ENCODE results near the gene NUP98. TPM values are rescaled to one million over a fixed set of nuclear protein-coding genes. Genes with fewer than 3 reads are reported as not detected.

Gene NUP98
- total RNA-seq, 4 donors from 2014 or later = 65.2 to 128 (median 102) TPM

GRCh38 chr11:3732671-3733436 is 64.5 kb downstream of the NUP98 start:
- no peak for DNase-seq
- intact Hi-C loops (cut with DNase I; ENCODE audit: low total_unique reads) = no loop called here
- H3K27ac ChIP-seq = no peak overlapping the region
- in situ Hi-C loops (cut with MboI; ENCODE audit: low sequenced_read_pairs in 4 of 4) = no loop called here
- no peak for ATAC-seq
- no peaks in the 10 kb centered on the region for H3K9me3 ChIP-seq
- no peak for TF ChIP-seq CTCF (IDR thresholded peaks at IDR 0.05 in 4 of 5, conservative IDR thresholded peaks at IDR 0.05 in 1 of 5)
- TF ChIP-seq POLR2A (IDR thresholded peaks at IDR 0.05) = no peak
- no peak overlapping the region for H3K4me3 ChIP-seq
- H3K36me3 ChIP-seq = peaks cover 0 to 86% of the 10 kb centered on the region in 2 donors
- no peaks in the 10 kb centered on the region for H3K27me3 ChIP-seq
- H3K4me1 ChIP-seq = no peaks in the 10 kb centered on the region

- intact Hi-C loops (cut with DNase I; ENCODE audit: low total_unique reads) (no loop called here), in situ Hi-C loops (cut with MboI; ENCODE audit: low sequenced_read_pairs in 4 of 4) (no loop called here)
- H3K4me1 ChIP-seq = no peaks in the 10 kb centered on the region
- no peaks in the 10 kb centered on the region for H3K27me3 ChIP-seq
- TF ChIP-seq CTCF (IDR thresholded peaks at IDR 0.05 in 4 of 5, conservative IDR thresholded peaks at IDR 0.05 in 1 of 5) (no peak), POLR2A (IDR thresholded peaks at IDR 0.05) (no peak)
- H3K4me3 ChIP-seq = no peak overlapping the region
- ATAC-seq (peak; percentile 50 to 89), DNase-seq (no peak)
- H3K9me3 ChIP-seq = no peaks in the 10 kb centered on the region
- peak overlapping the region; percentile 32 to 45 (median 40) for H3K27ac ChIP-seq
- H3K36me3 ChIP-seq = peaks cover 3 to 97% of the 10 kb centered on the region in 2 donors
These were observed 74.2 kb downstream of the NUP98 start for GRCh38 chr11:3723014-3723708.

DNA sequence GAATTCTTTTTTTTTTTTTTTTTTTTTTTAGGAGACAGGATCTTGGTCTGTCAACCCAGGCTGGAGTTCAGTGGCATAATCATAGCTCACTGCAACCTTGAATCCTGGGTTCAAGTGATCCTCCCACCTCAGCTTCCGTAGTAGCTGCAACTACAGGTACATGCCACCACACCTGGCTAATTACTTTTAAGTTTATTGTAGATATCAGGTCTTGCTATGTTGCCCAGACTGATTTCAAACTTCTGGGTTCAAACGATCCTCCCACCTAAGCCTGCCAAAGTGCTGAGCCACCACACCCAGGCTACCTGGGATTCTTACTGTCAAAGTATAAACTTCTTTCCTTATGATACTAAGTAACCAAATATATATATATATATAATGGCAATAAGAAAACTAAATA is 75.3 kb downstream of the NUP98 start:
- DNase-seq = no peak
- H3K27me3 ChIP-seq = no peaks in the 10 kb centered on the region
- TF ChIP-seq POLR2A (IDR thresholded peaks at IDR 0.05) (no peak), CTCF (IDR thresholded peaks at IDR 0.05 in 4 of 5, conservative IDR thresholded peaks at IDR 0.05 in 1 of 5) (no peak)
- no peak for ATAC-seq
- H3K9me3 ChIP-seq = no peaks in the 10 kb centered on the region
- H3K36me3 ChIP-seq = peaks cover 3 to 97% of the 10 kb centered on the region in 2 donors
- H3K4me1 ChIP-seq = no peaks in the 10 kb centered on the region
- in situ Hi-C loops (cut with MboI; ENCODE audit: low sequenced_read_pairs in 4 of 4) (no loop called here), intact Hi-C loops (cut with DNase I; ENCODE audit: low total_unique reads) (no loop called here)
- no peak overlapping the region for H3K4me3 ChIP-seq
- peak overlapping the region in 1 of 4 donors; percentile 10 for H3K27ac ChIP-seq

DNA sequence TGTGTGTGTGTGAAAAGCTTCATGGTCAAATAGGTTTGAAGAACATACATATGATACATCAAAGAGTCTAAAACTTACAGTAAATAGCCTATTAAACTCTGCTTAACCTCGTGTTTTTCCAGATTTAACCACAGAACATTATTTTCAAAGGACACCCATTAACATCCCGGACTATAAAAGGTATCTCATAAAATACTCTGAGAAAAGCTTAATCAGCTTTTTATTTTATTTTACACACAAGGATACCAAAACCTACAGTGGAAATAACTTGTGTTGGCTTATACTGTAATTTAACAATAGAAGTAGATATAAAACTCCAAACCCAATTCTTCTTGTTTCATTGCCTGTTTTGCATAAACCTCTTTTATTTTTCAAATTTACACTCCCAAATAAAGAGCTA is 76.4 kb downstream of the NUP98 start:
- in situ Hi-C loops (cut with MboI; ENCODE audit: low sequenced_read_pairs in 4 of 4) = no loop called here

More for the DNA sequence above, 76.4 kb downstream of the NUP98 start:
- no peak overlapping the region for H3K27ac ChIP-seq
- TF ChIP-seq POLR2A (IDR thresholded peaks at IDR 0.05) (no peak), CTCF (IDR thresholded peaks at IDR 0.05 in 4 of 5, conservative IDR thresholded peaks at IDR 0.05 in 1 of 5) (no peak)
- intact Hi-C loops (cut with DNase I; ENCODE audit: low total_unique reads) = no loop called here
- no peaks in the 10 kb centered on the region for H3K4me1 ChIP-seq
- H3K27me3 ChIP-seq = no peaks in the 10 kb centered on the region
- no peak for DNase-seq
- H3K36me3 ChIP-seq = peaks cover 3 to 98% of the 10 kb centered on the region in 2 donors
- H3K4me3 ChIP-seq = no peak overlapping the region
- no peak for ATAC-seq
- H3K9me3 ChIP-seq = no peaks in the 10 kb centered on the region

Measured in gastrocnemius medialis (tissue), 4 donors.